Astrocyte of the cerebellum (primary cell): ENCODE data around the gene LHFPL2.
"Not testable (repeated sequence)": the region's sequence is repeated elsewhere in the genome, so short reads cannot be mapped to it uniquely, and the experiment has no call there.

ENCODE experiments used
- DNase-seq: peaks from one replicate; pipeline ENCODE4 v3.0.0-alpha.2; 2011; ENCODE audit warnings: low read depth
- H3K4me3 ChIP-seq: 2 replicates; pipeline ENCODE4 v1.5.1; 2011; ENCODE audit warnings: mild to moderate bottlenecking, low read depth, low read length, moderate library complexity
- in situ Hi-C: cut with HindIII; loops from 2 replicates; pipeline ENCODE4 v1.10.0; 2017; ENCODE audit warnings: low sequenced_read_pairs
- TF ChIP-seq, protein P1 (sequence below): IDR thresholded peaks from 2 replicates; pipeline ENCODE4 v1.5.1; 2012; ENCODE audit warnings: low read length, low read depth, moderate library complexity, mild to moderate bottlenecking; ENCODE audit errors: missing control alignments

LHFPL2 gene, protein sequence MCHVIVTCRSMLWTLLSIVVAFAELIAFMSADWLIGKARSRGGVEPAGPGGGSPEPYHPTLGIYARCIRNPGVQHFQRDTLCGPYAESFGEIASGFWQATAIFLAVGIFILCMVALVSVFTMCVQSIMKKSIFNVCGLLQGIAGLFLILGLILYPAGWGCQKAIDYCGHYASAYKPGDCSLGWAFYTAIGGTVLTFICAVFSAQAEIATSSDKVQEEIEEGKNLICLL

DNA sequence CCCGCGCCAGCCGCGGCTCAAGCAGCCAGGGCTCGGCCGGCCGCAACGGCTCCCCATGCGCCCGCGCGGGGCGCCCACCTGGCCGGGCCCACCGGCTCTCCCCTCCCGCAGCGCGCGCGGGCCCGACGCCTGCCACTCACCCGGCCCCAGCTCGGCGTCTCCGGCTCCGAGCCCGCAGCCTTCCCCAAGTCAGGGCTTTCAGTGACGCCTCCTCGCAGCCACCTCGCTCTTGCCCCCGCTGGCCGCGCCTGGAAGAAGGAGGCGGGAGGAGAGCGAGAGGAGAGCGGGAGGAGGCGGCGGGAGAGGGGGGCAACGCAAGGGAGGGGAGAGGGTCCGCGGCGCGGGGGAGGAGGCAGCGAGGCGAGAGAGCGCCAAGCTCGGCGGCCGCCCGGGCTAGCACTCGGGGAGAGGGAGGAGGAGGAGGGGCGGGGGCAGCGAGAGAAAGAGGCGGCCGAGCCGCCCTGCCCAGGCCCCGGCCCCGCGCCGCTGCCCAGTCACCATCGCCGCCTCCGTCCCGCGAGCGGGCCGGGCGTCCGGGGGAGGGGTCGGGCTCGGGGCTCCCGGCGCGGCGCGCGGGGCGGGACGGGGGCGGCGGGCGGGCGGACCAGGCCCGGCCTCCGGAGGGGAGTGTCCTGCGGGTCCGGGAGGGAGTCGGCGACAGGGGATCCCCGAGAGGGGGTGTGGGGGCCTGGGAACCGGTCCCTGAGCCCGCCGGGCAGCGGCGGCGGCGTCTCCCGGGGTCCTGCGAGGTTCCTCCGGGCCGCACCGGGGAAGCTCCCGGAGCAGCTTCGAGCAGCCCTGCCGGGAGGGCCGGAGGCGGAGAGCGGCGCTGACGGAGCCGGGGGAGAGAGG lies at the start of gene LHFPL2:
Gene LHFPL2, minus strand, starts transcription at position 414 of the 852 bp plus-strand sequence. CDS start 138,559 bp downstream, outside the sequence.
- peak within 1 kb of the TSS; percentile 79 for H3K4me3 ChIP-seq
- in situ Hi-C loops: no loop called here
- no peak for DNase-seq
- TF ChIP-seq, protein P1, sequence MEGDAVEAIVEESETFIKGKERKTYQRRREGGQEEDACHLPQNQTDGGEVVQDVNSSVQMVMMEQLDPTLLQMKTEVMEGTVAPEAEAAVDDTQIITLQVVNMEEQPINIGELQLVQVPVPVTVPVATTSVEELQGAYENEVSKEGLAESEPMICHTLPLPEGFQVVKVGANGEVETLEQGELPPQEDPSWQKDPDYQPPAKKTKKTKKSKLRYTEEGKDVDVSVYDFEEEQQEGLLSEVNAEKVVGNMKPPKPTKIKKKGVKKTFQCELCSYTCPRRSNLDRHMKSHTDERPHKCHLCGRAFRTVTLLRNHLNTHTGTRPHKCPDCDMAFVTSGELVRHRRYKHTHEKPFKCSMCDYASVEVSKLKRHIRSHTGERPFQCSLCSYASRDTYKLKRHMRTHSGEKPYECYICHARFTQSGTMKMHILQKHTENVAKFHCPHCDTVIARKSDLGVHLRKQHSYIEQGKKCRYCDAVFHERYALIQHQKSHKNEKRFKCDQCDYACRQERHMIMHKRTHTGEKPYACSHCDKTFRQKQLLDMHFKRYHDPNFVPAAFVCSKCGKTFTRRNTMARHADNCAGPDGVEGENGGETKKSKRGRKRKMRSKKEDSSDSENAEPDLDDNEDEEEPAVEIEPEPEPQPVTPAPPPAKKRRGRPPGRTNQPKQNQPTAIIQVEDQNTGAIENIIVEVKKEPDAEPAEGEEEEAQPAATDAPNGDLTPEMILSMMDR: no peak

DNA sequence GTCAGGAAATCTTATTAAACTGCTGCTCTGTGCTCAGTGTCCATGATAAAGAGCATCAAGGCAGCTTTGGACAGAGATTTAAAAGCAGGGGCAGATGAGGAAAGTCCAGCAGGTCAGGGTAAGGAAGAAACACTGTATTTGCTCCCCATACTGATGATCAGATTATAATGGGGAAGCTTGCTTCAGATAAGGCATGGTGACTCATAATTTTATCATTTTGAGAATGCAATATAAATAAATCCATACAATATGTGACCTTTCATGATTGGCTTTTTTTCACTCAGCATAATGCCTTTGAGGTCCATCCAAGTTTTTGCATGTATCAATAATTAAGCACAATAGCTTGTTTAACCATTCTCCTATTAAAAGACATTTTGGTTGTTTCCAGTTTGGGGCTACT lies 48.1 kb upstream of the LHFPL2 start:
- H3K4me3 ChIP-seq: no peak overlapping the region
- DNase-seq: no peak
- TF ChIP-seq, protein P1: no peak
- in situ Hi-C loops: no loop called here

DNA sequence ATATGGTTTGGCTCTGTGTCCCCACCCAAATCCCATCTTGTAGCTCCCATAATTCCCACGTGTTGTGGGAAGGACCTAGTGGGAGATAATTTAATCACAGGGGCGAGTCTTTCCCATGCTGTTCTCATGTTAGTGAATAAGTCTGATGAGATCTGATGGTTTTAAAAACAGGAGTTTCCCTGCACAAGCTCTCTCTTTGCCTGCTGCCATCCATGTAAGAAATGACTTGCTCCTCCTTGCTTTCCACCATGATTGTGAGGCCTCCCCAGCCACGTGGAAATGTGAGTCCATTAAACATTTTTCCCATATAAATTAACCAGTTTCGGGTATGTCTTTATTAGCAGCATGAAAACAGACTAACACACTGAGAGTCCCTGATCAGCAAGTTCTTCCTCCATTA lies 47.5 kb upstream of the LHFPL2 start:
- DNase-seq, in situ Hi-C loops, H3K4me3 ChIP-seq: not testable (repeated sequence)

DNA sequence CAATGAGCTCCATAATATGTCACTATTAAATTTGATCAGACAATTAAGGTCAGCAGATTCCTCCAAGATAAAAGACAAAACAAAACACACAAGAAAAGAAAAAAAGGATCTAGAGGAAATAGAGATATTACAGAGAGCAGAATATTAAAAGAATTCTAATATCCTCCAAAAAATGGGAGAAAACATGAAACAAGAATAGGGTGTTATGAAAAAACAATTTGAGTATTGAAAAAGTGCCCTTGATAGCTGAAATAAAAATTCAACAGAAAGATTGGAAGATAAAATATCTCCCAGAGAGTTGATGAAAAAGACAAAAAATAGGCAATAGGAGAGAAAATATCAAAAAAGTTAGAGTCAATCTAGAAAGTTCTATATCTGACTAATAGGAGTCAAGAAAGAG lies 44.8 kb upstream of the LHFPL2 start:
- H3K4me3 ChIP-seq: no peak overlapping the region
- in situ Hi-C loops: no loop called here
- TF ChIP-seq, protein P1: no peak
- no peak for DNase-seq

DNA sequence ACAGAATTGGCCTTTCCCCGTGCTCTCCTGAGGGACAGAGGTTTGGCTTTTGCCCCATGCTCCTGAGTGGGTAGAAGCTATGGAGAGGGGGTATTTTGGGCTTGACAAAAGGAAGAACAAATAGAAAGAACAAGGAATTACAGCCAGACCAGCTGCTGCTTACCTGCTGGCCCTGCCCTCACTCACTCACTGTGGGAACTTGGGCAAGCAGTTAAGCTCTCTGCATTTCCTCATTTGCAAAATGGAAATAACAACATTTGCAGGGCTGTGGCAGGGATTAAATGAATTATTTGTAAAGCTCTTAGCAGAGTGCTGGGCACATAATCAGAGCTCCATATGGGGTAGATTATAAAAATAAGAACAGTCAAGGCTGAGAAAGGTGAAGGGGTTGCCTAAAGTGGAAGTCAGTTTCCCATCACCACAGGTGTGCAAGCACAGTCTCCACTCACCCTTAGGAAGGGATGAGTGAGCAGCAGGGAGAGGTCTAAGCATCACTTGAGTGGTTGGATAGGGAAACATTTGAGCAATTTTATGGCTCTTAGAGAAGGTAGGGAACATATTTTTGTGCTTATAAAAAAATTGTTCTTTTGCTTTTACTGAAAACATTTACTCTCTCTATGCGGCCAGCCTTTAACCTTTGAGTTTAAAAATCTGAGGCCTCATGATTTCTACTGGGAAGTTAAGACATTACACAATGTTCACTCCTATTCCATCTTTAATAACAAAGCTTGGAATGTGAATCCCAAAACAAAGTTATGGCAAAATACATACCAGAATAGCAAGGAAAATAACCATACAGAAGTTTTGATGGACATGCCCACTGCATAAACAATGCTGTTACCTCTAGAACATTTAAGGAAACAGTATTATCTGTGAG lies 42.8 kb upstream of the LHFPL2 start:
- H3K4me3 ChIP-seq: no peak overlapping the region
- DNase-seq: no peak
- in situ Hi-C loops: no loop called here
- TF ChIP-seq, protein P1: no peak

DNA sequence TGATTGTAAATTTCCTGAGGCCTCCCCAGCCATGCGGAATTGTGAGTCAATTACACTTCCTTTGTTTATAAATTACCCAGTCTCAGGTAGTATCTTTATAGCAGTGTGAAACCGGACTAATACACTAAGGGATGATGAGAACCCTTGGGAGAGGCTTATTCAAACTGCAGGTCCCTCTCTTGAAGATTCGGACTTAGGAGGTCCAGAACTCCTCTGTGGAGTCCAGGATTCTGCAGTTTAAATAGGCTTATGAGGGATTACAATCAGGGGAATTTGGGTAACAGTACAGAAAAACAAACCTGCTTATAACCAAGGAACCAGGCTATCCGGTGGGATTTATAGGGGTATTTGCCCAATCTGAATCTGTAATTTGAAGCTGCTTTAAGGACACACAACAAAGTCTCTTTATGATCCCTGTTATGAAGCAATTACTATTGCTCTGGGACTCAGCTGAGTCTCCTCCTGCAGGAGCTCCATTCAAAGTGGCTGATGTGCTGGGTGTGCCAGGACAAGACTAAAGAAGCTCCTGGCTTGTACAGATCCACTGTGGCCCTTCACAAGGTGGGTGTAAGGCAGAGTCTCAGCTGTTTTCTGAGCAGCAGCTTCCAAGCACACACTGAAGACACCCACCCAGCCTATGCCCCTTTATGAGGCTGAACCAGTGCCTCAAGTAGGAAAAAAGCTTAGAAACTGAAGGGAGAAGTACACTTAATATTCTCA lies 41.8 kb upstream of the LHFPL2 start:
- in situ Hi-C loops: no loop called here
- TF ChIP-seq, protein P1: no peak
- no peak overlapping the region for H3K4me3 ChIP-seq
- no peak for DNase-seq
